H9 (cell line): ENCODE measurements around the gene EVI5. TPM values are rescaled to one million over a fixed set of nuclear protein-coding genes. Genes with fewer than 3 reads are reported as not detected.
"Not testable (repeated sequence)": the region's sequence is repeated elsewhere in the genome, so short reads cannot be mapped to it uniquely, and the experiment has no call there.

Source experiments
- DNase-seq: peaks from one replicate; pipeline ENCODE4 v3.0.0-alpha.2; 2017
- H2AFZ ChIP-seq: one replicate; pipeline ENCODE4 v1.6.1; 2013; ENCODE audit warnings: mild to moderate bottlenecking, low read length, control low read depth, moderate library complexity
- H2AK5ac ChIP-seq: 2 replicates; pipeline ENCODE4 v1.6.1; 2013; ENCODE audit warnings: low read length, control low read depth, mixed read lengths; ENCODE audit not compliant: insufficient read length
- H2BK120ac ChIP-seq: one replicate; pipeline ENCODE4 v1.6.1; 2013; ENCODE audit warnings: low read depth, mild to moderate bottlenecking, low read length, control low read depth, inconsistent platforms; ENCODE audit not compliant: poor library complexity, severe bottlenecking
- H2BK12ac ChIP-seq: 2 replicates; pipeline ENCODE4 v1.6.1; 2013; ENCODE audit warnings: low read length, control low read depth, mixed read lengths, low read depth; ENCODE audit not compliant: insufficient read length
- H2BK15ac ChIP-seq: 2 replicates; pipeline ENCODE4 v1.6.1; 2013; ENCODE audit warnings: low read depth, low read length, control low read depth
- H2BK20ac ChIP-seq: one replicate; pipeline ENCODE4 v1.6.1; 2013; ENCODE audit warnings: low read depth, mild to moderate bottlenecking, low read length, control low read depth, inconsistent platforms; ENCODE audit not compliant: poor library complexity, severe bottlenecking
- H2BK5ac ChIP-seq: 2 replicates; pipeline ENCODE4 v1.6.1; 2013; ENCODE audit warnings: low read length, control low read depth, mixed read lengths; ENCODE audit not compliant: insufficient read length
- H3K14ac ChIP-seq: 2 replicates; pipeline ENCODE4 v1.6.1; 2013; ENCODE audit warnings: low read length, control low read depth; ENCODE audit not compliant: insufficient read depth
- H3K18ac ChIP-seq: 2 replicates; pipeline ENCODE4 v1.6.1; 2013; ENCODE audit warnings: low read depth, mild to moderate bottlenecking, mixed read lengths, low read length, control low read depth; ENCODE audit not compliant: insufficient read length
- H3K23ac ChIP-seq: 2 replicates; pipeline ENCODE4 v1.6.1; 2013; ENCODE audit warnings: low read length, control low read depth, mixed read lengths, low read depth; ENCODE audit not compliant: insufficient read length
- H3K23me2 ChIP-seq: 2 replicates; pipeline ENCODE4 v1.6.1; 2013; ENCODE audit warnings: low read depth, mild to moderate bottlenecking, mixed read lengths, low read length, control low read depth; ENCODE audit not compliant: insufficient read length, poor library complexity, severe bottlenecking
- H3K27ac ChIP-seq: 2 replicates; pipeline ENCODE4 v1.5.1; 2013; ENCODE audit warnings: low read length, control low read depth, mixed read lengths, low read depth; ENCODE audit not compliant: insufficient read length
- H3K27me3 ChIP-seq: 2 replicates; pipeline ENCODE4 v1.6.1; 2013; ENCODE audit warnings: low read length, control low read depth, inconsistent platforms; ENCODE audit not compliant: insufficient read depth
- H3K4ac ChIP-seq: 2 replicates; pipeline ENCODE4 v1.6.1; 2013; ENCODE audit warnings: low read depth, mild to moderate bottlenecking, control low read depth, inconsistent platforms, low read length, moderate library complexity
- H3K4me1 ChIP-seq: 2 replicates; pipeline ENCODE4 v1.6.1; 2013; ENCODE audit warnings: low read length, control low read depth, inconsistent platforms; ENCODE audit not compliant: insufficient read depth
- H3K4me2 ChIP-seq: 2 replicates; pipeline ENCODE4 v1.6.1; 2013; ENCODE audit warnings: low read length, control low read depth, mixed read lengths; ENCODE audit not compliant: insufficient read length, insufficient read depth
- H3K56ac ChIP-seq: 2 replicates; pipeline ENCODE4 v1.6.1; 2013; ENCODE audit warnings: low read depth, mild to moderate bottlenecking, mixed read lengths, low read length, control low read depth; ENCODE audit not compliant: insufficient read length
- H3K79me1 ChIP-seq: 2 replicates; pipeline ENCODE4 v1.6.1; 2013; ENCODE audit warnings: low read depth, mild to moderate bottlenecking, moderate library complexity, low read length, control low read depth, inconsistent platforms; ENCODE audit not compliant: insufficient read depth, poor library complexity, severe bottlenecking
- H3K79me2 ChIP-seq: 2 replicates; pipeline ENCODE4 v1.6.1; 2013; ENCODE audit warnings: low read length, control low read depth, inconsistent platforms; ENCODE audit not compliant: insufficient read depth
- H3K9ac ChIP-seq: 2 replicates; pipeline ENCODE4 v1.6.1; 2013; ENCODE audit warnings: low read length, control low read depth, mixed read lengths; ENCODE audit not compliant: insufficient read length; ENCODE audit errors: extremely low read depth
- H3K9me3 ChIP-seq: one replicate; pipeline ENCODE4 v1.6.1; 2013; ENCODE audit warnings: low read depth, low read length, inconsistent platforms; ENCODE audit not compliant: control insufficient read depth
- H3T11ph ChIP-seq: one replicate; pipeline ENCODE4 v1.6.1; 2013; ENCODE audit warnings: mild to moderate bottlenecking, low read length, control low read depth, inconsistent platforms
- H4K20me1 ChIP-seq: one replicate; pipeline ENCODE4 v1.6.1; 2013; ENCODE audit not compliant: control insufficient read depth, insufficient read length, insufficient read depth
- H4K5ac ChIP-seq: 2 replicates; pipeline ENCODE4 v1.6.1; 2013; ENCODE audit warnings: low read depth, mild to moderate bottlenecking, mixed read lengths, low read length, control low read depth; ENCODE audit not compliant: insufficient read length
- H4K8ac ChIP-seq: replicated peaks from 2 replicates; pipeline ENCODE4 v1.6.1; 2013; ENCODE audit warnings: low read length, control low read depth, mixed read lengths, low read depth; ENCODE audit not compliant: insufficient read length
- H4K91ac ChIP-seq: 2 replicates; pipeline ENCODE4 v1.6.1; 2013; ENCODE audit warnings: low read depth, mild to moderate bottlenecking, moderate library complexity, mixed read lengths, low read length, control low read depth; ENCODE audit not compliant: insufficient read length
- H3K27ac Mint-ChIP-seq, 3 experiments: 2 replicates in 2 of 3; 3 replicates in 1 of 3; pipeline ENCODE4 v1.8.0; 2020 to 2021; ENCODE audit warnings: mixed read lengths in 3 of 3, mild to moderate bottlenecking in 1 of 3, moderate library complexity in 1 of 3
- H3K27me3 Mint-ChIP-seq: 2 replicates; pipeline ENCODE4 v1.8.0; 2021; ENCODE audit warnings: low read depth, mild to moderate bottlenecking, moderate library complexity, mixed read lengths
- H3K36me3 Mint-ChIP-seq, 3 experiments: 2 replicates in 2 of 3; 3 replicates in 1 of 3; pipeline ENCODE4 v1.8.0; 2020 to 2021; ENCODE audit warnings: low read depth in 3 of 3, mixed read lengths in 3 of 3; ENCODE audit not compliant: insufficient read depth in 1 of 3
- H3K4me1 Mint-ChIP-seq, 2 experiments: 2 replicates each; pipeline ENCODE4 v1.8.0; 2020; ENCODE audit warnings: mixed read lengths in 2 of 2
- H3K4me3 Mint-ChIP-seq, 2 experiments: 2 replicates in 1 of 2; 3 replicates in 1 of 2; pipeline ENCODE4 v1.8.0; 2020 to 2021; ENCODE audit warnings: mild to moderate bottlenecking in 2 of 2, mixed read lengths in 2 of 2, moderate library complexity in 1 of 2
- H3K9me3 Mint-ChIP-seq, 2 experiments: 2 replicates in 1 of 2; 3 replicates in 1 of 2; pipeline ENCODE4 v1.8.0; 2020; ENCODE audit warnings: mild to moderate bottlenecking in 2 of 2, mixed read lengths in 2 of 2, moderate library complexity in 1 of 2
- CTCF ChIP-seq: fragments of 200-600 bp; sonication (generic); conservative IDR thresholded peaks from 3 replicates; pipeline ENCODE4 v1.8.0; 2021; ENCODE audit warnings: antibody characterized with exemption, mild to moderate bottlenecking
- WGBS: extraction: QIAGEN DNeasy Blood & Tissue Kit; methylation state at CpG from one replicate; pipeline ENCODE4 v1.1.7; 2013; ENCODE audit warnings: missing lambda C conversion rate, low lambda C conversion rate, mixed read lengths; ENCODE audit not compliant: insufficient read length; ENCODE audit errors: extremely low coverage; 5-methylcytosine and 5-hydroxymethylcytosine counted together
- total RNA-seq: library from RNA; stranded (reverse); gene quantifications from 2 replicates; pipeline ENCODE4 v1.2.1, GENCODE V29; 2021

The EVI5 gene
- total RNA-seq, 1 experiment from 2014 or later, result 9.7 TPM

- no peaks in the 10 kb centered on the region for H3K23me2 ChIP-seq
- no peaks in the 10 kb centered on the region for H4K20me1 ChIP-seq
- H3K18ac ChIP-seq, result no peak overlapping the region
- Mint-ChIP-seq H3K27ac (no peak overlapping the region), H3K4me3 (no peak overlapping the region), H3K4me1 (no peaks in the 10 kb centered on the region), H3K9me3 (peaks cover 8 to 15% of the 10 kb centered on the region in 2 experiments; a peak in 3 of 5 replicates), H3K36me3 (peaks cover 23 to 30% (median 25%) of the 10 kb centered on the region in 3 experiments), H3K27me3 (no peaks in the 10 kb centered on the region)
- H2BK120ac ChIP-seq, result no peak overlapping the region
- H3K9me3 ChIP-seq, result no peaks in the 10 kb centered on the region
- H2AK5ac ChIP-seq, result no peak overlapping the region
- no peak for DNase-seq
- H3K9ac ChIP-seq, result no peak overlapping the region
- no peak for TF ChIP-seq CTCF
- H3K4ac ChIP-seq, result no peak overlapping the region
- no peak overlapping the region for H3K14ac ChIP-seq
- H2BK12ac ChIP-seq, result no peak overlapping the region
- H3K23ac ChIP-seq, result no peak overlapping the region
- no peak overlapping the region for H2AFZ ChIP-seq
- H3K56ac ChIP-seq, result no peak overlapping the region
- no peak overlapping the region for H2BK20ac ChIP-seq
- no peak overlapping the region for H3K4me2 ChIP-seq
- no peak overlapping the region for H4K8ac ChIP-seq
- H2BK5ac ChIP-seq, result no peak overlapping the region
- no peak overlapping the region for H4K91ac ChIP-seq
- no peak overlapping the region for H4K5ac ChIP-seq
- no peak overlapping the region for H3T11ph ChIP-seq
- H2BK15ac ChIP-seq, result no peak overlapping the region
- H3K4me1 ChIP-seq, result no peaks in the 10 kb centered on the region
- no peaks in the 10 kb centered on the region for H3K79me2 ChIP-seq
- H3K27ac ChIP-seq, result no peak overlapping the region
- H3K79me1 ChIP-seq, result no peaks in the 10 kb centered on the region
- H3K27me3 ChIP-seq, result no peaks in the 10 kb centered on the region
Measured at GRCh38 chr1:92638498-92638897, 146.4 kb downstream of the EVI5 start.

- H3K18ac ChIP-seq, H2AK5ac ChIP-seq, H3K56ac ChIP-seq, H3K4ac ChIP-seq, H3K27me3 ChIP-seq, H4K91ac ChIP-seq, H4K8ac ChIP-seq, H4K20me1 ChIP-seq, H4K5ac ChIP-seq, H3K27ac ChIP-seq, H2AFZ ChIP-seq, H3K23me2 ChIP-seq, H3K4me2 ChIP-seq, H3K23ac ChIP-seq, H2BK120ac ChIP-seq, H3K9ac ChIP-seq, DNase-seq, H3K4me1 ChIP-seq, H2BK15ac ChIP-seq, H3K9me3 ChIP-seq, H3K4me3 Mint-ChIP-seq, H3K79me1 ChIP-seq, H2BK12ac ChIP-seq, H3T11ph ChIP-seq, H2BK5ac ChIP-seq, H3K4me1 Mint-ChIP-seq, H3K14ac ChIP-seq, H2BK20ac ChIP-seq, H3K27ac Mint-ChIP-seq, H3K79me2 ChIP-seq, H3K27me3 Mint-ChIP-seq: not testable (repeated sequence)
- Mint-ChIP-seq H3K36me3 (peaks cover 32 to 33% (median 32%) of the 10 kb centered on the region in 3 experiments), H3K9me3 (peaks cover 15 to 20% of the 10 kb centered on the region in 2 experiments)
- WGBS, result no CpG with 5 or more reads among the region's 16 CpGs
Measured at GRCh38 chr1:92635203-92635602, 149.7 kb downstream of the EVI5 start.
